ENCODE measurements around the gene IDH2.

GRCh38 chr15:90138071-90138833 is 36.0 kb upstream of the IDH2 start:
- no peak for TF ChIP-seq CTCF (IDR thresholded peaks at IDR 0.05)
- no peak for TF ChIP-seq EZH2 (IDR thresholded peaks at IDR 0.05)

Data from neural progenitor cell (in vitro differentiated cells).